ENCODE results near the gene FOXP2.

DNA sequence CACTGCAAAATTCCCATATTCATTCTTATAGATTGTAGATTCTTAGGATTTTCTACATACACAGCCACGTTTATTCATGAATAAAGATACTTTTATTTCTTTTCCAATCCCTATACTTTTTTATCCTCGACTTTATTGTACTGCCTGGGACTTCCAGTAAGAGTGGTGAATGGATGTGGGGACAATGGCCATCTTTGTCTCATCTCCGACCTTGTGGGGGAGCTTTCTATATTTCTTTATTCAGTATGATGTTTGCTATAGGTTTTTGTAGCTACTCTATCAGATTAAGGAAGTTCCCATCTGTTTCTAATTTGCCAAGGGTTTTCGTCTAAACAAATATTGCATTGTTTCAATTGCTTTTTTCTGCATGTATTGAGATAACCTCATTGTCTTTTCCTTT is 184.3 kb downstream of the FOXP2 start:
- TF ChIP-seq FOS (IDR thresholded peaks at IDR 0.05; ENCODE audit: low read depth, low read length) (no peak), CTCF (conservative IDR thresholded peaks at IDR 0.05; ENCODE audit: low read depth, low read length) (no peak), USF2 (IDR thresholded peaks at IDR 0.05; ENCODE audit: low read depth, low read length) (no peak), RAD21 (IDR thresholded peaks at IDR 0.05; ENCODE audit: low read length) (no peak), POLR2A (IDR thresholded peaks at IDR 0.05; ENCODE audit: low read depth, low read length) (no peak), MXI1 (IDR thresholded peaks at IDR 0.05; ENCODE audit: borderline replicate concordance, low read depth, low read length) (no peak), BHLHE40 (IDR thresholded peaks at IDR 0.05; ENCODE audit: low read depth, low read length) (no peak), NFE2L2 (IDR thresholded peaks at IDR 0.05; ENCODE audit: low read depth, low read length) (no peak), MAZ (IDR thresholded peaks at IDR 0.05; ENCODE audit: borderline replicate concordance, low read depth, low read length) (no peak), RFX5 (IDR thresholded peaks at IDR 0.05; ENCODE audit: low read depth, low read length) (no peak), RCOR1 (IDR thresholded peaks at IDR 0.05; ENCODE audit: insufficient replicate concordance, low read length) (no peak), SMC3 (IDR thresholded peaks at IDR 0.05; ENCODE audit: low read depth, low read length) (no peak), CHD1 (IDR thresholded peaks at IDR 0.05; ENCODE audit: low read depth, low read length) (no peak), CEBPB (IDR thresholded peaks at IDR 0.05; ENCODE audit: low read depth, low read length) (no peak)

Measured in IMR-90 (cell line).